ENCODE data around the gene EPHB6.

Gene EPHB6

GRCh38 chr7:142808802-142809583 lies 45.9 kb upstream of the EPHB6 start:
- no peak overlapping the region for H3K27ac ChIP-seq
- CTCF ChIA-PET, result interaction anchor here (0.6 to 1.4 kb wide), 2 partner anchors 26 to 274 kb away, joined by 3 to 5 read pairs; no protein-coding TSS in a partner anchor
- POLR2A ChIA-PET (ENCODE audit: low non-redundant PET), result no interaction called here
- TF ChIP-seq CTCF (conservative IDR thresholded peaks at IDR 0.05; ENCODE audit: low read depth), result no peak
- DNase-seq (ENCODE audit: low spot score), result no peak

- no peak for TF ChIP-seq CTCF (conservative IDR thresholded peaks at IDR 0.05; ENCODE audit: low read depth)
- ChIA-PET POLR2A (ENCODE audit: low non-redundant PET) (no interaction called here), CTCF (interaction anchor here (0.6 to 1.3 kb wide), 2 partner anchors 205 to 275 kb away, joined by 3 to 5 read pairs; no protein-coding TSS in a partner anchor)
- DNase-seq (ENCODE audit: low spot score), result no peak
- H3K27ac ChIP-seq, result no peak overlapping the region
These were observed 45.2 kb upstream of the EPHB6 start for GRCh38 chr7:142809671-142810070.

- CTCF ChIA-PET, result interaction anchor here (0.5 to 1.9 kb wide), 4 partner anchors 179 to 314 kb away, joined by 3 to 5 read pairs (median 3); no protein-coding TSS in a partner anchor
These were observed 43.6 kb upstream of the EPHB6 start for GRCh38 chr7:142811154-142811737.

DNA sequence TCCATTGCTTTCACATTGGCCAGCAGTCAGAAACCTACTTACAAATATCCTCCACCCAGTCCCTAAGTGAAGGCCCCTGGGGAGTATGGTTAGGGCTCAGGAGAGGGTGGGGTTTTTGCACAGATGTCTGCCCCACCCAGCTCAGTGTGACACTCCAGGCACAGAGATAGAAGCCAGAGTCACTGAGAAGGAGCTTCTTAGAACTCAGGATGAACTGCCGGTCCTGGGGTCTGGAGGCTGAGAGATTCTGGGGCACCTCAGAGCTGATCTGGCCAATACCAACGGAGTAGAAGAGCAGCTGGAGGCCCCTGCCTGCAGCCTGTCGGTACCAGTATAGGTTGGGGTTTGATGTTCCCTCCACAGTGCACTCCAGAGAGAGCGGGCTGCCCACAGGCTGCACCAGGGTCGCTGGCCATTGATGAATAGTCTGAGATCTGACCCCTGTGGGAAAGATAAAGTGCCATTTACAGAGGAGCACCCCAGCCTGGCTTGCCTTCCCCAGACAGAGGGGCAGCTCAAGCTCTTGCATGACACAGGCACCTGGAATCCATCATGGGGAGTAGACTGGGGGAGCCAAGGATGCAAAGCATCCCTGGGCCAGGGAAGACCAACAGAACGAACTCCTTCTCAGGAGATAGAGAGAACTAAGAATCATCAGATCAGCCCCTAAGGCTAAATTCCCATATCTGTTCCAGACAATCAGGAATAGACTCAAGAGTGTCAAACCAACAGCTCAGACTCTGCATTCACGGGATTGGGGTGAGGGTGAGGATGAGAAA lies 42.2 kb upstream of the EPHB6 start:
- no peak for TF ChIP-seq CTCF (conservative IDR thresholded peaks at IDR 0.05; ENCODE audit: low read depth)
- H3K27ac ChIP-seq, result no peak overlapping the region
- no peak for DNase-seq (ENCODE audit: low spot score)
- ChIA-PET POLR2A (ENCODE audit: low non-redundant PET) (no interaction called here), CTCF (interaction anchor here (1.9 kb wide), 1 partner anchor 180 kb away, joined by 5 read pairs; no protein-coding TSS in a partner anchor)

More at GRCh38 chr7:142811154-142811737, 43.6 kb upstream of the EPHB6 start:
- H3K27ac ChIP-seq, result no peak overlapping the region
- POLR2A ChIA-PET (ENCODE audit: low non-redundant PET), result no interaction called here
- peak; percentile 59 for TF ChIP-seq CTCF (conservative IDR thresholded peaks at IDR 0.05; ENCODE audit: low read depth)
- DNase-seq (ENCODE audit: low spot score), result peak; percentile 18

- POLR2A ChIA-PET (ENCODE audit: low non-redundant PET), result no interaction called here
- H3K27ac ChIP-seq, result no peak overlapping the region
- TF ChIP-seq CTCF (conservative IDR thresholded peaks at IDR 0.05; ENCODE audit: low read depth), result no peak
- CTCF ChIA-PET, result no interaction called here
- DNase-seq (ENCODE audit: low spot score), result peak; percentile 30
These were observed 41.6 kb upstream of the EPHB6 start for GRCh38 chr7:142813226-142813625.

DNA sequence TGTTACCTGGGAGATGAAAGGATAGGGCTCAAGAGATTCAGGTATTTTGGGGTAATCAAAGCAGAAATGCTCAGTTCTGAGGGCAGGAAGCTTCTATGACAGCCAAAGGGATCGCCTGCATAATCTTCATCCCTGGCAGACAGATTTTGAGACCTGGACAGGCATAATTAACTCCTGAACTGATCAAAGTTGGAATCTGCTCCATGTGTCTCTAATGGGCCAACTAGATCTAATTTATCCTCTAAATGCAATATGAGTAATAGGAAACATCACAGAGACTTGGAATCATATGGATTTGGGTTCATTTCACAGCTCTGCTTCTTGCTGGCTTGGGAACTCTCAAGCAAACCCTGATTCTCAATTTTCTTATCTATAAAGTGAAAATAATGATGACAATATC lies 41.2 kb upstream of the EPHB6 start:
- ChIA-PET POLR2A (ENCODE audit: low non-redundant PET) (no interaction called here), CTCF (no interaction called here)
- no peak overlapping the region for H3K27ac ChIP-seq
- TF ChIP-seq CTCF (conservative IDR thresholded peaks at IDR 0.05; ENCODE audit: low read depth), result no peak
- no peak for DNase-seq (ENCODE audit: low spot score)

Data from RWPE1 (cell line).